NCI-H510A (cell line): Measurements from ENCODE around the gene MMP21.

Experiments
- DNase-seq: peaks from one replicate; lab custom pipeline; 2025; lab: John Stamatoyannopoulos, UW

The MMP21 gene

DNA sequence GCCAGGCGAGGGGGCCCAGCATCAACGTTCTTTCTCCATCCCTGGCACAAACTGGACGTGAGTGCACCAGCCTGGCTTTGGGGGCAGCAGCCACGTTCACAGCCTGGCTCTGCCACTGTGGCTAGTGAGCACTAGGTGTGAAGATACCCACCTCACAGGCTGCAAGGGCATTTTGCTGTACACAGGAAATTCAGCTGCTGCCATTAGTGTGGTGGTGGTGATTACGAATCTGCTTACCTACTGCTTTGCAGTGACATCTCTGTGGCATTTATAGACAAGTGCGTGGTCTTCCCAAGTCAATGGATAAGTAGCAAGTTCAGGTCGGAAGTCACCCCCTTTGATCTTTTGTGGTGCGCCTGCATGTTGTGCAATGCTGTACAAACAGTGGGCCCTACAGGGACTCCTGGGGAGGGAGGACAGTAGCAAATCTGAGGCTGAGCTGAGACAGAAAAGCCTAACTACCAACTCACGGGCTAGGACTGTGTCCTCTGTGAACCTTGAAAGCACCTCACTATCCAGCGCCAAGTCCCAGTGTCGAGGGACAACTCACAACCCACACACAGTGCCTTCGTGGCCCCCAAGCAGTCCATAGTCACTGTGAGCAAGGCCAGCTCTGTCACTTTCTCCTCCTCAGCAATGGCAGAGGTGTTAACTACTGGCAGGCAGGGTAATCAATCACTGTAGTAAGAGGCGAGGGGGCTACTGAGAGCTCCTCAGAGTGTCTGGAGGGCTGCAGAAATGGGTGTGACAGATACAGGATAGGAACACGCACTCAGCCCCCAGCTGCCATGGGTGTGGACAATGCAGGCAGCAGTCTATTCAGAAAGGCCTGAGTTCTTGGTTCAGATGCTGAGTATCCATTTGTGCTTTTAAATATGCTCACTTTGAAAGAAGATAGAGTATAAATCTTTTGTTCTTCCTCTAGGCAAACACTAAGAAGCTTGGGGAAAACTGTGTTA is 17.0 kb upstream of the MMP21 start:
- no peak for DNase-seq

DNA sequence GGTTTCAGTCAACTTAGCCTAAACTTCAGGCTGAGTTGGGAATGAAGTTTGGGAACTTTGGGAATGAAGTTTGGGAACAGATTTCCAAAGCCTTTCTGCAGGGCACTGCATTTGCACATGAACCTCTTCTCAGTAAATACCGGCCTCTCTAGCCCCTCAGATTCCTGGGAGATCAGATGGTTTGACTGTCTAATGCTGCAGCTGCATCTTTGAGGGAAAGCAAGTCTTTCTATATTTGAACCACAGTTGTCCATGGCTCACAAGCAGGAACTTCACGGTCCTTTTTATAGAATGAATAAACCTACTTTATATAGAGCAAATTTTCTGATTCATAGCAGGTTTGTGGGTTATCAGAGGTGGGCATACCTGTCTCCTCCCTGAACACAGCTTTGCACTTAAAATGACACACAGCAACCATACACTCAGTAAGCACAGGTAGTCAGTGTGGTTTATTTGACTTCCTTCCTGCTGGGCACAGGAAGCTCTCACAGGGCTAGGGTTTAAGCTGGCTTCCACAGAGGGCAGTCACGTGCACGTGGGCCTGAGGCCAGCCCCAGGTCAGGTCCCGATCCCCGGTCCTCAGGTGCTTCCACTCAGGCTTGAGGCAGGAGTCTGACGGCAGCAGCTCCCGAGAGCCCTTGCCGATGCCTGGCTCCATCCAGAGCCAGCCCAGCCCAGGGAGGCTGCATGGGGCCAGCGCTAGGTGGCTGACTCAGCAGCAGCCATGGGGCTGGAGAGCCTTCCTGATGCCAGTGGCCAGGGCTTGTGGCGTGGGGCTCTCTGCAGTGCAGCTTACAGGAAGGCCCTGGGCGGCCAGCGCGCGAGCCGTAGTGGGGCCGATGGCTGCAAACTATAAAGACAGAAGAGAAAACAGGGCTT is 12.8 kb upstream of the MMP21 start:
- no peak for DNase-seq

DNA sequence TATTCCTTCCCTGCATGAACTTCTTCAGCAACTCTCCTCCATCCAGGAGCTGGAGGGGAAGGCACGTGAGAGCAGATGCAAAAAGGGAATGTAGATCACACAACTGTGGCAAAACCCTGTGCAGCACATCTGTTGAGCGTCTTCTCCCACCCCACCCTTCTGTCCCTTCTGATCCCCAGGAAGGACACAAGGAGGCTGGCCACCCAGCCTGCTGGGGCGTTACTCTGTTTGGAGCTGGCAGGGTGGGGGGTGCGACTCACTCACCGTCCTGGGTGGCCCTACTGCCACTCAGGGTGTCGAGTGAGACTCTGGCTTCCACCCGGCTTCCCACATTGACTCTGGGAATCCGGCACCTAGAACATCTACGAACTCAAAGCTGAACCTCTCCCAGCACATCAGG is 10.2 kb upstream of the MMP21 start:
- DNase-seq, result no peak

DNA sequence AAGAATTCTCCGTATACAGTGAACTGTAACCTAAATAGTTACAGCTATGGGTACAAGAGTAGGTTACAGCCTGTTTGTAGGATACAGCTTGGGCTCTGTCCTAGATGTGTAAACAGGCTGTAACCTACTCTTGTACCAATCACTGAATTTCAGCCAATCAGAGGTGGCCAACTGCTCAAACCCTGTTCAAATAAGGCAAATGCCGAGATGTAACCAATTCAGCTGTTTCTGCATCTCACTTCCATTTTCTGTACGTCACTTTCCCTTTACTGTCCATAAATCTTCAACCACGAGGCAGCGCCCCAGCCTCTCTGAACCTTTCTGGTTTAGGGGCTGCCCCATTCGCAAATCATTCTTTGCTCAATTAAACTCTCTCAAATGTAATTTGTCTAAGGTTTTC is 8.3 kb upstream of the MMP21 start:
- DNase-seq, result no peak

DNA sequence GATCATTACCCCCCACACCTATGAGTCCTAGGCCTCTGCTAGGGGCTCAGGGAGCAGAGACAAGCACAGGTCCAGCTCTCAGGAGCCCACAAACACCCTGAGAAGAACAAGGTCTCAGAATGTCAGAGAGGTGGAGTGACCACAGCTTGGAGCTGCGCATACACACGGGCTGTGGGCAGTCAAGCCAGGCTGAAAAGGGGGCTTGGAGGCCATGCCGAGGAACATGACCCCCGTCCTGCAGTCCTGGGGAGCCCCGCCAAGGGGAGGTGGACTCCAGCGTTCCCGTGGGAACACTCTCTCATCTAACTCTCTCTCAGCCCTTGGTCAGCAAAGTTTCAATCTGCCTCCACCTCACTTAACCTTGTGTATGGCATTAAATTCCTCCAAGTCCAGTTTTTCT is 7.8 kb upstream of the MMP21 start:
- no peak for DNase-seq

DNA sequence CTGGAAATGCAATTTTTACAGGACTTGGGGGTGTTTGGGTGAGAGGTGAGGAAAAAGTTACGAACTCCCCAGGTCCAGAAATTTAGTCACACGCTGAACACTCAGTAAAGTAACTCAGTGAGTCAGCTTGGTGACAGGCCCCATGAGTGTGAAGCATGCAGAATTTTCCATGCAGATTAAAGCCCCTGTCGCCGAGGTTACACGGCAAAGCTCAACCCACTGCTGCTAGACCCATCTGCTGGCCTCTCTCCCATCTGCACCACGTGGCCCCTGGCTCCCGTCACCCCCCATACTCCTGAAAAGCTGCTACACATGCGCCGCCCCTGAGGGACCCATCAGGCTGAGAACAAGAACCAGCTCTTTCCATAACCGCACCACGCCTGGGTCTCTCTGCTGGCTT is 7.0 kb upstream of the MMP21 start:
- no peak for DNase-seq

DNA sequence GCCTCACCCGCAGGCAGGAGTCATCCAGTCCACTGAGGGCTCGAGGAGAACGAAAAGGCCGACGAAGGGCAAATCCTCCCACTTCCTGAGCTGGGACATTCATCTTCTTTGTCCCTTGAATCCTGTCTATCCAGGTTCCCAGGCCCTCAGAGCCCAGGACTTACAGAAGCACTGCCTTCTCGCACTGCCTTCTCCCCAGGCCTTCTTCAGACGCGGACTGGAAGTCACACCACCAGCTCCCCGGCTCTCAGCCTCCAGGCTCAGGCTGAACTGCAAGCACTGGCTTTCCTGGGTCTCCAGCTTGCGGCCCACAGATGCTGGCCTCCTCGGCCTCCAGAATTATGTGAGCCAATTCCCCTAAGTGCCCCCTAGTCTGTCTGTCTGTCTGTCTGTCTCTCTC is 6.4 kb upstream of the MMP21 start:
- no peak for DNase-seq

DNA sequence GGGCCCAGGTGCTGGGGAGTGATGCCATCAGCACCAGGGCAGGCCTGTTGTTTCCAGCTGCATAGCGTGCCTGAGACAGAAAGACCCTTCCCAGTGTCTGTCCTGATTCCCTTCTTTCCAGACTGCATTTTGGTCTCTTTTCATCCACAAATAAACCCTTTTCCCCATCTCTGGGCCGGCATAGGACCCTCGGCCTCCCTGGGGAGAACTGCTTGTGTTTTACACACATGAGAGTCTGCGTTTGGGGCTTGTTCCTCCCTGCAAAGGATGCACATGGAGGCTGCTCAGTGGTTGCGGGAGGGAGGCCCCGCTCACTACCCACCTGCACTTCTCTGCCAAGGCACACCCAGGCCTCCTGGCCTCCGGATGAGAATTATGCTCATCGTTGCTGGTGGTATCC is 5.8 kb upstream of the MMP21 start:
- no peak for DNase-seq

DNA sequence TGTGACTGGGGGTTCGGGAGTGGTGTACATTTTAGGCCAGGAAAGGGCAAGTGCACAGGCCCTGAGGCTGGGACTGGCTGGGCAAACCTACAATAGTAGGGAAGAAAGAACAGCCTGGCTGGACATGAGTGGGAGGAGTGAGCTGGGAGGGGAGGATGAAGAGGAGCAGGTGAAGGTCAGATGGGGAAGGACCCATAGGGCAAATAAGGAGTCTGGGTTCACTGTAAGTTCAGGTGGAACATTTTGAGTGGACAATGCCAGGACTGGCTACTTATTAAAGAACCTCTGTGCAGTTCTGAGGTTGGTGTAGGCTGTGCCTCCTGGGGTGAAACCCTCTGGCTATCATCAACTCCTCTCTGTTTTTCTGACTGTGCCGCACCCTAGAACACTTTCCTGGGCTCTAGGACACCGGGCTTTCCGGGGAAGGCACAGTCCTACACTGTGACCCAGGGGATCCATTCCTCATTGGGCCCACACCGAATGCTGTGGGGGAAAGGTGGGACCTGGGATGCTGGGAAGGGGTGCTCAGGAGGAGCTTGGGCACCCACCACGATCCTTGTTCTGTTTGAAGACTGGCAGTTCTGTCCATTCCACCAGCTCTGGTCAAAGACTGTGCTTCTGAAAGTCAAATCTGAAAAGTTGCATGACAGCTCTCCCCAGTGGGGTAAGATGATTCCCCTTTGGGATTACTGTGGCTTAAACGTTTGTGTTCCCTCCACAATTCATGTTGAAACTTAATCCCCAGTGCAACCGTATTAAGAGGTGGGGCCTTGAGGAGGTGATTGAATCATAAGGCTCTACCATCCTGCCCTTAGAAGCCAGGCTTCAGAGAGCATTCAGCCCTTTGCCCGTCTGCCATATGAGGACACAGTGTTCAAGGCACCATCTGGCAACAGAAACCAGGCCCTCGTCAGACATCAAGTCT is 4.0 kb upstream of the MMP21 start:
- no peak for DNase-seq

DNA sequence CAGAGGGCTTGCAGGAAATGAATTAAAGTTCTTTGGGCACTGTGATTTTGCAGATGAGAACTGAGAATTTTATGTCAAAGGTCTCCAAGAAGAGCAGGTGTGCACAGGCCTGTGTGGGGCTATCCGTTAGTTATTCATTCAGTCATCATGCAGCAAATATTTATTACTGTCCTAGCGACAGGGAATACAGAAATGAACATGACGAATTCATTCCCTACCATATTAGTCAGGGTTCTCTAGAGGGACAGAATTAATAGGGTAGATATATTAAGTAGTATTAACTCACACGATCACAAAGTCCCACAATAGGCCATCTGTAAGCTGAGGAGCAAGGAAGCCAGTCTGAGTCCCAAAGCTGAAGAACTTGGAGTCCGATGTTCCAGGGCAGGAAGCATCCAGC is 2.9 kb upstream of the MMP21 start:
- no peak for DNase-seq

DNA sequence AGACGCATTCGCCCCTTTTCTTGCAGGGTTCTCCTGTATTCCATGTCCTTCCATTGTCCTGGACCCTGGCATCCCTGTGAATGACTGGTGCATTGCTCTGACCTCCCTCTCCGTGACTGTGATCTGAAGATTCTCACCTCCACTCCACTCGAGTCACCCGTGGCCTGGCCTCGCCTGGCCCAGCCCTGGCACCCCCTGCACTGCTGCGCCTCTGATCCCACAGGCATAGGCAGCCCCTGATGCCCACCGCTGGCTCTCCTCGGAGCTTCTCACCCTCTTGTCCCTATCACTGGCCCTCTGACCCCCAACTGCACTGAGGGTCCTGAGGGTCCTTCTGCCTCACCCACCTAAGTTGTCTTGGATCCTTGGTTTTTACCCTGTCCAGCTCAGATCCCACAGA is 2.2 kb upstream of the MMP21 start:
- no peak for DNase-seq

DNA sequence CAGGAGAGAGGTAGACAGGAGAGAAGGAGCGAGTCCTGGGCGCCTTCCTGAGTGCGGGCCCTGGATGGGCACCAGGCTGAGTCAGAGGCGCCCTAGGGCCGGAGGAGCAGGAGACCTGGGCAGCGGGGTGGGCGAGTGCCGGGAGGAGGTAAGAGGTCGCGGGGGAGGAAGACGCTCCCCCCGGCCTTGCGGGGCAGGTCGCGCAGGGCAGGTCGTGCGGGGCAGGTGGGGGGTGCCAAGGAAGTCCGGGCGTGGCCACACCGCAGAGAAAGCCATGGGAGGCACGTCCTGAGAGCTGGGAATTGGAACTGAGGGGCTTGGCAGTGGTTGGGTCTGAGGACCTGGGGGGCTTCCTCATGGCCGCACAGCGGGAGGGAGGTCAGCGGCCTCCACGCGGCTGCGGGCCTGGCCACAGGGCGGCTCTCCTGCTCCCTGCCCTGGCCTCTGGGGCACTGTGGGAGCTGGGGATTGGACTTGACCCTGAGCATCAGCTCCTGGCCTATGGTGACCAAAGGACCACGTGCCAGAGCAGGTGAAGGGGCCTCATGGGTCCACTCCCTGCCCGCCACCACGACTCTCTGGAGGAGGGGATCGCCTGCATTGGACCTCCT is 935 bp downstream of the MMP21 start:
- DNase-seq, result no peak

DNA sequence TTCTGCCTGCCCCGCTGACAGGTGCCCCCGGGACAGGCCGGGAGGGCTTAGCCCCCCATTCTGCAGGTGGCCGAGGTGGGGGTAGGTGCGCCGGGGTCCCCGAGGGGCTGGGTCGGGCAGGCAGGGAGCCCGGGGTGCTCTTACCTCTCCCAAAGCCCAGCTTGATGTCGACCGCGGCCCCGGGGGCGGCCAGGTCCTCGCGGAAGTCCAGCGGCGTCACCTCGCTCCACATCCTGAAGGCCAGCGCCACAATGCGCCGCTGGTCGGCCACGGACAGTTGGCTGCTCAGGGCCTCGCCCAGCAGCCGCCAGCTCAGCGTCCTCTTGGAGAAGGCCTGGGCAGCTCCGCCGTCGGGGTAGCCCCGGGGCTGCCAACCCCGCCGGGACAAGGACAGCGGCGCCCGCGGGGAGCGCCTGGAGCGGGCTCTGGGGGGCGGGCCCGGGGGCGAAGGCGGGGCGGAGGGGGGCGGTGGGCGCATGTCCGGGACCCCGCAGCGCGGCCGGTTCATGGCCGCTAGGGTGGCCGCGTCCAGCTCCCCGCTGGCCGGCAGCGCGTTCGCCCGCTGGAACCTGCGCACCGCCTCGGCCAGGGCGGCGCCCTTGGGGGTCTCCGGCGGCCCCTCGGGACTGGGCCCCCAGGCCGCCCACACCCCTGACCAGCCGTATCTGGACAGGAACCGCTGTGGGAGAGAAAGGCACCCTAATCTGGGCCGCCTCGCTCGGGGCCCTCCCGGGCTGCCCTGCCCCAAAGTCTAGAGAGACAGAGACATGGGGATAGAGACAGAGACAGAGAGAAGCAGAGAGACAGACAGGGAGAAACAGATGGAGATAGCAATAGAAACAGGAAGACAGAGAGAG is 1.7 kb downstream of the MMP21 start:
- DNase-seq, result no peak

DNA sequence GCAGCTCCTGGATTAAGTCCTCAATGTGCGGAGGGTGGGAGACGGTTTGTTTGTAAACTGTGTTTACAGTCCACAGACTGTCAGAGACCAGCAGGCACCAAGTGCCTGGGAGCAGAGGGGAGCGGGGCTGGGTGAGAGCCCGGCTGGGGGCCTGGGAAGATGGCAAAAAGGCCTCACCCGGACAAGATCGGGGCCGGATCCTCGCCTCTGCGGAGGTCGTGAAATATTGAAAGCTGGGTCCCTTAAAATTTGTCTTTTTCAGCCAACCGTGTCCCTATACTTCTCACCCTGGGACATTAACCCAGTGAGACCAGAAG is 2.8 kb downstream of the MMP21 start:
- no peak for DNase-seq

DNA sequence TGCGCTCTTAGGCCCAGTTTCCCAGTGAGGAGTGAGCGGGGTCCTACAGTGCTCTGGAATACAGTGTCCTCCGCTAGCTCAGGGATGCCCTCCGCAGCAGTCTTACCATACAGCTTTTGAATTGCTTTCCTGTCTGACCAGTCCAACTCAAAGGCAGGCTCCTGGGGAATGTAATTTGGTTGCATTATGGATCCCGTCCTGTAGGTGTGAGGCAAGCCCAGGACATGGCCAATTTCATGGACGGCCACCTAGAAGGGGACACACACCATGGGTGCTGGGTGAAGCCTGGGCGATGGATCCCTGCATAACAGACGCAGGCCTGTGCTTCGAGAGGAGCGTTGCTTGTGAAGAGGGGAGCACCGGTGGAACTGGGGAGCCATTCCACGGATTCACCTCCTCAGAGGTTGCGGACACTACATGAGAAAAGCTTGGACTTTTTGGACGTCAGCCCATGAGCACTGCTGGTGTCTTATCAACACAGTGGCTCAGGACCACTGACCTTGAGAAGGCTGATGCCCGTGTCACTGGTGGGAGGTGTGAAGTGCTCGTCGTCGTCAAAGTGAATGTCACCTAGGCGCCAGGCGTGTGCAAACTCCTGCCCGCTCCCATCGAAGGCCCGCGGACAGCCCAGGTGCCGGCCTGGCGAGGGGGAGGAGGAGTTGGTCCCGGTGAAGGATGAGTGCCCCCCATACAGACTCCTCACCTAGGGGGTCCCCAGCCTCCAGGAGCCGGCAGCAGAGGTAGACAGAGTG is 3.3 kb downstream of the MMP21 start:
- DNase-seq, result no peak

DNA sequence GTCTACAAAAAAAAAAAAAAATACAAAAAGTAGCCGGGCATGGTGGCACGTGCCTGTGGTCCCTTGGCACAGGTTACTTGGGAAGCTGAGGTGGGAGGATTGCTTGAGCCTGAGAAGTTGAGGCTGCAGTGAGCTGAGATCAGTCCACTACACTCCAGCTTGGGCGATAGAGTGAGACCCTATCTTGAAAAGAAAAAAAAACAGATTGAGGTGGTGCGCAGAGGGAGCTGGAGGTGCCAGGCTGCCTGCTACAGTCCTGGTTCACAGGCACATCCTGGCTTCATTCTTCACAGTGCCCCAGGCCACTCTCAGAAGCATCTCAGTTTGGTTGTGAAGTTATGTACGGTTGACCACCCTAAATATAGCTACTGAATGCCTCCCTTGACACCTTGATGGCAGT is 4.8 kb downstream of the MMP21 start:
- no peak for DNase-seq

DNA sequence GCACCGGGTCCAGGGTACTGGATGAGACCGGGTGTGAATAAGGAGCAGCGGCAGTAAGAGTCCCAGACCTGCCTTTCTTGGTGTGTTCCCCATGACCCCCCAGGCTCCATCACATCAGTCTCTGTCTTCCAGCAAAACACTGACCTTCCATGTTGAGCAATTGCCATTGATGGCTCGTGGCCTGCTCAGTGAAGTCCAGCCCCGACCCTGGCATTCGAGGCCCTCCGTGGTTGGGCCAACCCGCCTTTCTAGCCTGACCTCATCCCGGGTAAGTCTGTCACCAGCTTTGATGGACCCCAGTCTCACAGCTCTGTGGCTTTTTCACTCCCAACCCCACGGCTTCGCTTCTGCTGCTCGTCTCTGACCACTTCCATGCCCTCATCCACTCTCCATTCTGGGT is 6.4 kb downstream of the MMP21 start:
- no peak for DNase-seq

DNA sequence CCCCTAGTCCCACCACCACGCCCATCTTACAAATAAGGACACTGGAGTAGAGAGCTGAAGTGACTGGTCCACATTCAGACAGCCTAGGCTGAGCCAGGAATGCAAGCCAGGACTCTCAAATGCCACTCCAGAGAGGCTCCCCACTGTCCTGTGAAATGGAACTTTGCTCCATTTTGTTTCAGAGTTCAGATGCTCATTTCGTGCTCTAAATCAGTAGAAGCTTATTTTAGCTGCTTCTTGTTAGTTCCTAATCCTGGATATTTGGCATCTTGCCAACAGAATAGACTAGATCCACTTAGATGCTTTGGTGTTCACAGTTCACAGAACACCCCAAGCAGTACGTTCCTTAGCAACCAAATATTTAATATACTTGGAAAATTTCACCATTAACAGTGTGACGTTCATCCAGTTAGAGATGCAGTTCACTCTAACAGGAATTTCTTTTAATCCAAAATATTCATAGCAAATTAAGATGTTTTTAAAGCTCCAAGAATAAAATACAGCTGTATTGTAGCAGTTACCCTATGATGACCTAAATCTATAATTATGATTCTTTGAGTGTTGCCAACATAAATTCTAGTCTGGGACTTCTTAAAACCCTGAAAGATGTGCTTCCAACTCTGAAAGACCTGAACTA is 7.3 kb downstream of the MMP21 start:
- peak; percentile 2 for DNase-seq

DNA sequence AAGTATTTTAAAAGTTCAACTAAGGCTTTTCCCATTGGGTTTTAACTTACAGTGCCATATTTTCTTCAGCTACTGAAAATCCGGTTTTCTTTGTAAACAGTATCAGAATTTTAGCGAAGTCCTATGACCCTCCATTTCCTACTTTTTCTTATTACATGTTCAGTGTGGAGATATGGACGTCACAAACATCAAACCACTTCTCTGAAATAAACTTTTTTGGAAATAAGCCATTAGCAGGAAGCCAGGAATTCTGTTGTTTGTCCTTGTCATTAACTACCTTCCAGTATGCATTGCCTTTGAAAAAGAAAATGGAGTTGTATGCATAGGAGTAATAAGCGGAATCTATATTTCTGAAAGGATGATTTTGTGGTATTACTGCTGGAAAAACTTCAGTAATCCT is 9.1 kb downstream of the MMP21 start:
- DNase-seq, result no peak

DNA sequence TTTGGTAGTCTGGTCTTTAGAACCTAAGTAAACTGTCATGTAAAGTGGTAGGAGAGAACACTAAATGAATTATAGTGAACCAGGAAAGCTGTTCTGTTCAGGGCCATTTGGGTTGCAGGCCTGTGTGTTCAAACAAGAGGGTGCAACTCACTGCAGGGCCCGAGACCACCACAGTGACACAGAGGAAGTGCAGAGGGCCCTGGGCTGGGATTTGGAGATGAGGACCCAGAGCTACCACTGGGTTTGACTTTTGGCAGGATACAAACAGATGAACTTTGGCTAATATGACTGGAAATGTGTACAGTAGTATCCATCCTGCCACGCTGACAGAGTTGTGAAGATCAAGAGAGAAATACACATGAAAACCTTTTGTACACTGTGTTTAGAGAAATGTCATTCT is 9.8 kb downstream of the MMP21 start:
- DNase-seq, result no peak
